Measurements from ENCODE around the gene KLK5.

- no peak for TF ChIP-seq CTCF (IDR thresholded peaks at IDR 0.05)
- peak; percentile 63 for TF ChIP-seq POLR2AphosphoS5 (IDR thresholded peaks at IDR 0.05)
- TF ChIP-seq POLR2A (IDR thresholded peaks at IDR 0.05): no peak
Measured at GRCh38 chr19:50932018-50932689, 20.7 kb downstream of the KLK5 start.
